ENCODE data around the gene PRDX6.

The PRDX6 gene

DNA sequence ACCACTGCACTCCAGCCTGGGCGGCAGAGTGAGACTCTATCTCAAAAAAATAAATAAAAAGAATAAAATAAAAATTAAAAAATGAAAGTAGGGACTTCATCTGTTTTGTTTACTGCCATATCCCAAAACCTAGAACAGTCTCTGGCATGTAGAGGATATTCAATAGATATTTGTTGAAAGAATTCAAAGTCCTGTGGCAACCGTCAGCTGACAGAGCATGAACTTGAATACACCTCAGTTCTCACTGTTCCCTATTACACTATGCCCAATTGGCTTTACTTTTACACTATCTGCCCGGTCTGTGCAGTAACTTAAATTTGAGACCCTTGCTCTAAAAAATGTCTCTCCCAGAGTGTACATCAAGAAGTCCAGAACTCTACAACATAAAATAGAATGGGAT is 46.2 kb downstream of the PRDX6 start:
- in situ Hi-C loops (cut with MboI; ENCODE audit: low sequenced_read_pairs): no loop called here
- Histone ChIP-seq H3K9me3 (no peaks in the 10 kb centered on the region), H3K27me3 (ENCODE audit: low read depth) (no peaks in the 10 kb centered on the region), H3K36me3 (replicated peaks) (no peaks in the 10 kb centered on the region), H3K4me1 (peaks cover 35% of the 10 kb centered on the region), H3K4me3 (no peak overlapping the region)
- no peak for DNase-seq (ENCODE audit: low spot score in 2 of 2)

GRCh38 chr1:173525926-173526325 is 48.8 kb downstream of the PRDX6 start:
- H3K36me3 ChIP-seq (replicated peaks): no peaks in the 10 kb centered on the region
- no peaks in the 10 kb centered on the region for H3K27me3 ChIP-seq (ENCODE audit: low read depth)
- H3K4me3 ChIP-seq: no peak overlapping the region
- no peak for DNase-seq (ENCODE audit: low spot score in 2 of 2)
- in situ Hi-C loops (cut with MboI; ENCODE audit: low sequenced_read_pairs): no loop called here
- H3K4me1 ChIP-seq: peaks cover 29% of the 10 kb centered on the region
- H3K9me3 ChIP-seq: no peaks in the 10 kb centered on the region

DNA sequence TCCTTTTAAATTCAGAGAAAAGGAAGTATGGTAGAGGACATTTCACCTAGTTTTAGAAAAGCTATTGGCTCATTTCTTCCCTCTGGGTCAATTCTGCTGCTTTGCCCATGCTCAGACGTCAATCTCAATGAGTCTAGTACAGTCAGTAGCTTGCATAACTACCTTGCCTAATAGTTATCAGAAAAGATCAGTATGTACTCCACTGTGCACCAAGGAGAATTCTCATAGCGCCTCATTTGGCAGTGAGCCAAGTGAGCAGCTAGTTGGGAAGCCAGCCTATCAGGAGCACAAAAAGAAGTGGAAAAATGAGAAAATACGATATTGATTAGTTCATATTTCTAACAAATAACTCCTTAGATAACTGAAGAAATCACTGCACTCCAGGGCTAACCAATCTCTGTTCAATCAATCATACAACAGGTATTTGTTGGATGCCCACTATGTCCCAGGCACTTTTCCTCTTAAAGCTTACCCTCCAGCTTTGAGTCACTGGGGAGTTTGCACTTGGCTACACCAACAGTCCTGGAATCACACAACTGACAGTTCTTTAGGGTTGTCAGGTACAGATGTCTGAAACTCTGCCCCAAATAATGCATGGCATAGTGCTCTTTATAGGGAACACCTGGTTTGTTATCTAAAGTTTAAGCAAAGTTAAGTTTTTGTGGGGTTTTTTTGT is 50.2 kb downstream of the PRDX6 start:
- peak in 1 of 2 experiments; percentile 38 for DNase-seq (ENCODE audit: low spot score in 2 of 2)
- in situ Hi-C loops (cut with MboI; ENCODE audit: low sequenced_read_pairs): no loop called here
- Histone ChIP-seq H3K27me3 (ENCODE audit: low read depth) (no peaks in the 10 kb centered on the region), H3K36me3 (replicated peaks) (no peaks in the 10 kb centered on the region), H3K4me1 (peaks cover 36% of the 10 kb centered on the region), H3K4me3 (no peak overlapping the region), H3K9me3 (no peaks in the 10 kb centered on the region)

DNA sequence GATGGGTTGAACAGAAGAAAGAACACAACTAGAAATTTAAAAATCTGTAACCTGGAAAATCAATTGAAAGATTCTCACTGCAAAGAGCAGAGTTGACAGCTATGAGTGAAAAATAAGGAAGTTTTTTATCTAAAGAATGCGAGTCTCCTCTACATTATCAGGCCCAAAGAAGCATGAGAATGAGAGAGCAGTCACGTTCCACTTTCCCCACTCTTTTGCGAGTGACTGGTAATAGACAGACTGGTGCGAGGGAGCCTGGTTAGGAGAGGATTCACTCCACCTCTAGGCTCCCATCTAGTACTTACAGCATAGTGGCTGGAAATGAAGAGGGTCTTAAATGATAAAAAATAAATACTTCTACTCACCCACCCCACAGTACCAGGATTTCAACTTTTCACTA is 52.0 kb downstream of the PRDX6 start:
- H3K4me1 ChIP-seq: peaks cover 36% of the 10 kb centered on the region
- in situ Hi-C loops (cut with MboI; ENCODE audit: low sequenced_read_pairs): no loop called here

DNA sequence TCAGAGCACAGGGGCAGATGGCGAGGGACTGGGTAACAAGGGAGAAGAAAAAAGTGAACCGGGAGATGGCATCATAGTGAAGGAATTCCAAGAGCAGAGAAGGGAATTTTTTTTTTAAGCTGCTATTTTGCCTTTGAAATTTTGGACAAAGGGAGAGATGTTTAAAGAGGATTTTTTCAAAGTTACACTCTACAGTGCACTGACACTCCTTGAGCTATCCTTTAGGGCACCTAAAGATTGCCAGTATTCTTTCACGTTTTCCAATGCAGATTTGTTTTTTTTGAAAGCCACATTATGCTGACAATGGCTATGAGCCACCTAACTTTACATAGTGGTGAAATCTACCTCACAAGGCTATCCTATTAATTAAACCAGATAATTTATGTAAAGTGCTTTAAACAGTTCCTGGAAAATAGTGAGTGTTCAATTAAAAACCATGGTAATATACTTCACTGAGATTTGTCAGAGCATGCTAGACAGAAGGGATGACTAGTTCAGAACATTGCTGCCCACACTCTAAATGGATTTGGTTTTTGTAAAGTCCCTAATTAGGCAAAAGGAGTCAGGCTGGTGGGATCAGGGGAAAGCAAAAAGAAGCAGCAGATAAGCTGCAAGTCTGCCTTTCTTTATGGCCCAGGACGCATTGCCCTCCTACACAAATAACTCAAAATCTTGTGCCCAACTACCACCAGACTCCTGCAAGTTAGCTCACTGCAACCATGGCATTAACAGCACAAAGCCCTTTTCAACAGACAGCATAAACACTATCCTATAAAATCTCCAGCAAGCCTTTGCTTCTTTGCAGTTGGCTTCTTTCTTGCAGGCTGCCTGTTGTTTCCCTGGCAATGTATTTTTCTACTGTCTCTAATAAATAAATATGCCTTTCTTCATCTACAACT is 53.9 kb downstream of the PRDX6 start:
- Histone ChIP-seq H3K4me3 (no peak overlapping the region), H3K4me1 (peaks cover 30% of the 10 kb centered on the region), H3K36me3 (replicated peaks) (no peaks in the 10 kb centered on the region), H3K9me3 (no peaks in the 10 kb centered on the region), H3K27me3 (ENCODE audit: low read depth) (no peaks in the 10 kb centered on the region)
- in situ Hi-C loops (cut with MboI; ENCODE audit: low sequenced_read_pairs): no loop called here
- peak; percentile 54 to 77 for DNase-seq (ENCODE audit: low spot score in 2 of 2)

More for the DNA sequence above, 52.0 kb downstream of the PRDX6 start:
- H3K36me3 ChIP-seq (replicated peaks): no peaks in the 10 kb centered on the region
- no peak overlapping the region for H3K4me3 ChIP-seq
- no peaks in the 10 kb centered on the region for H3K27me3 ChIP-seq (ENCODE audit: low read depth)
- H3K9me3 ChIP-seq: no peaks in the 10 kb centered on the region
- no peak for DNase-seq (ENCODE audit: low spot score in 2 of 2)

GRCh38 chr1:173532237-173532636 is 55.1 kb downstream of the PRDX6 start:
- DNase-seq (ENCODE audit: low spot score in 2 of 2): no peak
- no peaks in the 10 kb centered on the region for H3K27me3 ChIP-seq (ENCODE audit: low read depth)
- peaks cover 30% of the 10 kb centered on the region for H3K4me1 ChIP-seq
- no peaks in the 10 kb centered on the region for H3K9me3 ChIP-seq
- H3K36me3 ChIP-seq (replicated peaks): no peaks in the 10 kb centered on the region
- no peak overlapping the region for H3K4me3 ChIP-seq
- in situ Hi-C loops (cut with MboI; ENCODE audit: low sequenced_read_pairs): no loop called here

DNA sequence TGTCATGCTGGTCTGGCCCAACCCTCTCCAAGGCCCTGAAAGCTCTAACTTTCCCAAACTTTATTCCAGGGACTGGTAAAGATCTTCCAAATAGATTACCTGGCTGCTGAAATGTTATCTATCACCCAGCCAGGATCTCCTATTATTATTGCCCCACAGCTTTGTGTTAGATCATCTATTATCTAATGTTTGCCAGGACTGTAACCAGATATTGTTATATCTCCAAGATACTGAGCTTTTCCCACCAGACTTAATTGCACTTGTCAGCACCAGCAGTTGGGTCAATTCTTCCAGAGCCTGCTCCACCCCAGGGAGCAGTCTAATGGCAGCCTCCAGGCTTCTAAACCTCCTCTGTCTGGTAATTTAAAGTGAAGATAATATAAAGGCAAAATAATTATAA is 59.1 kb downstream of the PRDX6 start:
- no peak overlapping the region for H3K4me3 ChIP-seq
- in situ Hi-C loops (cut with MboI; ENCODE audit: low sequenced_read_pairs): no loop called here
- no peaks in the 10 kb centered on the region for H3K27me3 ChIP-seq (ENCODE audit: low read depth)

More for the DNA sequence above, 59.1 kb downstream of the PRDX6 start:
- Histone ChIP-seq H3K36me3 (replicated peaks) (no peaks in the 10 kb centered on the region), H3K9me3 (no peaks in the 10 kb centered on the region), H3K4me1 (peaks cover 7% of the 10 kb centered on the region)
- no peak for DNase-seq (ENCODE audit: low spot score in 2 of 2)

Measured in HAP-1 (cell line).